ENCODE data around the gene SETD3.

The SETD3 gene

DNA sequence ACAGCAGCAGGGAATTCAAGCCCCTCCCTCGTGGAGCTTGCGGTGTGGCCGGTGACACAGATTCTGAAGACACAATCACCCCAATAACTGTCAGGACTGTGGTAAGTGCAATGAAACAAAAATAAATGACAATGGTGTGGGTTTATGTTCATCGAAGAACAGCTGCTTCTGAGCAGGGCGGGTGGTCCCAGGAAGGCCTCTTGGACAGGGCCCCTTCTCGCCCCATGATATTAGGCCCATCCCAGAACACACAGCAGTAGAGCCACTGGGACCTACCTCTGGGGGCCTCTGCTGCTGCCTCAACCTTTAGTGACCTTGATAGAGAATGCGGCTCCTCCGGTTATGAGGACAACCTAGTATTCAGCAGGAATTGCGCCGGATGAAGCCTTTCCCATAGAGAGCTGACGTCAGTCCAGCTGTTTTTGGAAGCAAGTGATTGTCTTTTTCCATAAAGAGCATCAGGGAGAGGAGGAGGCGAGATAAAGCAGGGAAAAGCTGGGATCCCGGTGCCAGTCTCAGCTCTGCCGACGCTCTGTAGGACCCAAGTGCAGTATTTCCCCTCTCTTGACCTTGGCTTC lies 124.5 kb downstream of the SETD3 start:
- DNase-seq (ENCODE audit: low read depth), result no peak
- TF ChIP-seq, protein P1, sequence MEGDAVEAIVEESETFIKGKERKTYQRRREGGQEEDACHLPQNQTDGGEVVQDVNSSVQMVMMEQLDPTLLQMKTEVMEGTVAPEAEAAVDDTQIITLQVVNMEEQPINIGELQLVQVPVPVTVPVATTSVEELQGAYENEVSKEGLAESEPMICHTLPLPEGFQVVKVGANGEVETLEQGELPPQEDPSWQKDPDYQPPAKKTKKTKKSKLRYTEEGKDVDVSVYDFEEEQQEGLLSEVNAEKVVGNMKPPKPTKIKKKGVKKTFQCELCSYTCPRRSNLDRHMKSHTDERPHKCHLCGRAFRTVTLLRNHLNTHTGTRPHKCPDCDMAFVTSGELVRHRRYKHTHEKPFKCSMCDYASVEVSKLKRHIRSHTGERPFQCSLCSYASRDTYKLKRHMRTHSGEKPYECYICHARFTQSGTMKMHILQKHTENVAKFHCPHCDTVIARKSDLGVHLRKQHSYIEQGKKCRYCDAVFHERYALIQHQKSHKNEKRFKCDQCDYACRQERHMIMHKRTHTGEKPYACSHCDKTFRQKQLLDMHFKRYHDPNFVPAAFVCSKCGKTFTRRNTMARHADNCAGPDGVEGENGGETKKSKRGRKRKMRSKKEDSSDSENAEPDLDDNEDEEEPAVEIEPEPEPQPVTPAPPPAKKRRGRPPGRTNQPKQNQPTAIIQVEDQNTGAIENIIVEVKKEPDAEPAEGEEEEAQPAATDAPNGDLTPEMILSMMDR (conservative IDR thresholded peaks at IDR 0.05; ENCODE audit: low read depth, low read length), result no peak

DNA sequence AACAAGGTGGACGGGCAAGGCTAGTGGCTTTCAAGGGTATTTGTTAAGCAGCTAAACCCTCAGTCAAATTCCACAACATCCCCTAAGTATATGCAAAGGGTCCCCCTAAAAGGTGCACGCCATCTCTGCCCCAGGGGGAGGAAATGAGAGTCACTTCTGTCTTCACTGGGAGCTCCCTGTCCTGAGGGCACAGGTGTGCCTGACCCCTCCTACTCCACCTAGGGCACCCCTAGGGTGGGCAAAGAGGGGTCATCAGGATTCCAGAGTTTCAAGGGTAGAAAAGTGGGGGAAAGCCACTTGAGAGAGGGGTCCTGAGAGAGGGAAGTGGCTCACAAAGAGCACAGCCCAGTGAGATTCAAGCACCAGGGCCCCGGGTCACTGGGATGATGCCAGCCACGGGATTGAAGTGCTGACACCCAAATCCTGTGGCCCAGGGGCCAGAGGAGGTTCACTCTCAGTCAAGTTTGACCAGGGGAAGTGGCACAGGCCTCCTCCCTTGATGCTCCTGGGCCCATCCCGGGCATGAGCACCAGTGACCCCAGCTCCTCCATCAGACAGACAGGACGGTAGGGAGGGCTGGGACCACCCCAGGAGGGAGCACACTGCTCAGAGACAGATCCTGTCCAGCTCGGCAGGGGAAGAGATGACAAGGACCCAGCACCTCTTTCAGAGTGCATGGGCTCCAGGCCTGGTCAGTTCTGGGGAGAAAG lies 126.3 kb downstream of the SETD3 start:
- DNase-seq (ENCODE audit: low read depth), result no peak
- no peak overlapping the region for H3K4me3 ChIP-seq (ENCODE audit: low read depth, low read length)
- TF ChIP-seq, protein P1 (conservative IDR thresholded peaks at IDR 0.05; ENCODE audit: low read depth, low read length), result no peak

More for the DNA sequence above, 124.5 kb downstream of the SETD3 start:
- H3K4me3 ChIP-seq (ENCODE audit: low read depth, low read length), result no peak overlapping the region

DNA sequence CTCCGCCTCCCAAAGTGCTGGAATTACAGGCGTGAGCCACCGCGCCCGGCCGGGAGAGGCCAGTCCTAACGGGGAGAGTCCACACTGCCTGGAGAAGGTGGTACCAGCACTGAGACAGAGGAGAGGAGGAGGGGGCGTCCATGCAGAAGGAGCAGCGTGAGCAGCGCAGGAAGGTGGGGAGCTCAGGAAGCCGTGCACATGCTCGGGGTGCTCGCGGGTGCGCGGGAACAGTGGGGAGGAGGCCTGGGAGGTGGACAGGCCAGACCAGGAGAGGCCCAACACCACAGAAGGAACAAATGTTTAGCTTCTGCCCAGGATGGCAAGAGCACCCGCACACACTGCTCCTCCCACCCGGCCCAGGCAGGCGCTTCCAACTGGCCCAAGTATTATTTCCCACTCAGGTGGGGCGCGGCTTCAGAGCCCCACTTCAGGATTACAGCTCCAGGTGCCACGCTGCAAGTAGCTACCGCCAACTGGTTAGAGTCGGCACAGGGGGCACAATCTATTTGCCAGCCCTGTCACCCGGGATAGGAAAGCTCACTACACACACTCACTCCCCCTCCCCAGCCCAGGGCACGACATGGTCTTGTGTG lies 127.9 kb downstream of the SETD3 start:
- no peak overlapping the region for H3K4me3 ChIP-seq (ENCODE audit: low read depth, low read length)
- TF ChIP-seq, protein P1 (conservative IDR thresholded peaks at IDR 0.05; ENCODE audit: low read depth, low read length), result no peak
- no peak for DNase-seq (ENCODE audit: low read depth)

DNA sequence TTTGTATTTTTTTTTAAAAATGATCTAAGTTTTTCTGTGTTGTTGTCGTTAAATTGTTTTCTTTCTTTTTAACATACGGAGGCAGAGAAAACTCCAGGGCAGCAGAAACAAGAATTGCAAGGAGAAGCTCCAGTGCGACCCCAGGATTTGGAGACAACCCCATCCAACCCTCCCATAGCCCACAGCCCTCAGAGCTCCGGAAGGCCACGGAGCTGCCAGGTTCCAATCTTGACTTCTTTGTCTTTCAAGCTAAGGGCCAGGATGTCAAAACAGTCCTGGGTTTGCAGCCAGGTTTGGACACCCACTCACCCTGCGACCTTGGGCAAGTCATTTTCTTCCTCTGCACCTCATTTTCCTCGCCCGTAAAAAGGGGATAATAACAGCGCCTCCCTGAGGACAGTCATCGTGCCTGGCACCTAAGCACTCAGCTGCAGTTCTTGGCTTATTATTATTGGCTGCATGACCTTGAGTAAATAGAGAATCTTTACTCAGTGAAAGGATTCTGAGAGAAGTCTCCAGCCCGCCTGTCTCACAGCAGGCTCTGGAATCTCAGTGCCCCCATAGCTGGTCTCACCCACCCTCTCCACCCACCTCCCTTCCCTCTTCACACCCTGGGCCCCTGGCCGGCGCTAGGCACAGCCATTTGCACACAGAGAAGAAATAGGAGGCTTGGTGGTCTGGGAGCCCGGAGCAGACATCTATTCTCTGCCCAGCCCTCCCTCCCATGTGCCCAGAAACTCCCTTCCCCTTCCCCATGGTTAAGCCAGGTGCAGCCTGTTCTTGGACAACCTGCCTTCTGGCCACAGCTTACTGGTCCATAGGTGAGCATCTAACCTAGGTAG lies 129.3 kb downstream of the SETD3 start:
- H3K4me3 ChIP-seq (ENCODE audit: low read depth, low read length), result no peak overlapping the region
- TF ChIP-seq, protein P1 (conservative IDR thresholded peaks at IDR 0.05; ENCODE audit: low read depth, low read length), result peak; percentile 7
- DNase-seq (ENCODE audit: low read depth), result peak; percentile 4

DNA sequence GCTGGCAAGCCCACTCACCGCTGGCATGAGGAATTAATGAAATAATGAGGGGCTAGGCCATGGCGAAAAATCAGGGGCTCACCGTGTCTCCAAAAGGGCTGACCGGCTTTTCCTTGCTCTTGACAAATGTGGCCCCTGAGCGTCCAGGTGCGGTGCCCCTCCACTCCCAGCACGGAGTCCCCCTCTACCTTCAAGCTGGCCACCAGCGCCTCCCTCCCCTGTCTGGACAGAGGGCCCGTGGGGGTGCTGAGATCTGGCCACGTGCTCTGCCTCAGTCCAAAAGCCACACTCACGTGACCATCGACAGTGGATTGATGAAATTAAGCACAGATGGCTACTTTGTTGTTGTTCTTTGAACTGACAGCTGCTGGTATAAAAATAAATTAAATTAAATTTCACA lies 129.9 kb downstream of the SETD3 start:
- no peak for DNase-seq (ENCODE audit: low read depth)
- TF ChIP-seq, protein P1 (conservative IDR thresholded peaks at IDR 0.05; ENCODE audit: low read depth, low read length), result no peak
- H3K4me3 ChIP-seq (ENCODE audit: low read depth, low read length), result no peak overlapping the region

DNA sequence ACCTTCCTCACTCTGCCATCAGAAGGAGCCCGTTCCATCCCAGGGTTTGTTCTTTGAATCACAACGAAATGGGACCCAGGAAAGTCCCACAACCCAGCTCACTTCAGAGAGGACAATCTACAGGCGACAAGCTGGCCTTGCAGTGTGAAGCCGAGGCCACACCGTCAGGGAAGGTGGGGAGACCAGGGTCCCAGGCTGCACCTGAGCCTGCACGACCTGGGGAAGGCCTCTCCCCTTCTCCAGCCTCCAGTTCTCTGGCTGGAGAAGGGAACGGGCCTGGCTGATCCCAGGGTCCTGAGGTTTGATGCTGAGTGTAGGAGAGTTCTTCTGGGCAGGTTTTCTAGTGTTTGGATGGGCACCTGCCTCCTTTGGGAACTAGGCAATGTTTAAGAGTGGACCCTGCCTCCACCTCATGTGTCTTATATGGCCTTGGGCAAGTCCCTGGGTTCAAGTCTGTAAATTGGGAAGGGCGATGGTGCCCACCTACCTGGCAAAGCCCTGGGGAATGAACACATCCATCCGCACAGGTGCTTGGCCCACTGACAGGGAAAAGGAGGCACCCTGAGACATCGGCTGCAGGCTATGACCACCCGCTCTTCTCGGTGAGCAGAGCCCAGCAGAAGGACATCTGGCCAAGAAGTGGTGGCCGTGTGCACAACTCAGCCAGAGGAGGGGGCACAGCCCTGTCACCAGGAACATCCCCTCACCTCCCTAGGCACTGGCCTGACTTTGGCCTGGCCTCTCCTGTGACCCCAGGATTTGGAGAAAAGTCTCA lies 130.8 kb downstream of the SETD3 start:
- no peak for DNase-seq (ENCODE audit: low read depth)
- H3K4me3 ChIP-seq (ENCODE audit: low read depth, low read length), result no peak overlapping the region
- TF ChIP-seq, protein P1 (conservative IDR thresholded peaks at IDR 0.05; ENCODE audit: low read depth, low read length), result no peak

Data from choroid plexus epithelial cell (primary cell).